K562 (cell line): Measurements from ENCODE around the gene PSAT1. TPM values are rescaled to one million over a fixed set of nuclear protein-coding genes. Genes with fewer than 3 reads are reported as not detected.
A peak's percentile ranks its signal among the peaks of the same experiment; 100 is the strongest.

Source experiments
- ILK ChIP-seq: fragments of 450-650 bp; IDR thresholded peaks from 2 replicates; pipeline ENCODE4 v1.6.1; 2016; ENCODE audit warnings: missing genetic modification characterization, low read depth, mild to moderate bottlenecking, missing compliant biosample characterization, moderate library complexity, borderline replicate concordance
- JUND ChIP-seq, 2 experiments: IDR thresholded peaks; 2 replicates in 1 of 2; 3 replicates in 1 of 2; pipeline ENCODE4 v1.6.1; 2011; ENCODE audit warnings: borderline replicate concordance in 2 of 2, low read depth in 2 of 2, low read length in 2 of 2, improper control_type of control experiment in 1 of 2, missing biosample characterization in 1 of 2, missing genetic modification characterization in 1 of 2, missing genetic modification reagents in 1 of 2
- MGA ChIP-seq: fragments of 450-650 bp; IDR thresholded peaks from 2 replicates; pipeline ENCODE4 v1.6.1; 2016; ENCODE audit warnings: mild to moderate bottlenecking, moderate library complexity
- SAP30 ChIP-seq: fragments of 200-600 bp; sonication (generic); IDR thresholded peaks from 2 replicates; pipeline ENCODE4 v1.6.1; 2012; ENCODE audit warnings: borderline replicate concordance, low read depth, mild to moderate bottlenecking, moderate library complexity, low read length, control low read depth, inconsistent platforms; ENCODE audit not compliant: insufficient read depth, poor library complexity, severe bottlenecking
- ZMIZ1 ChIP-seq, 2 experiments: fragments of 150-350 bp in 1 of 2; IDR thresholded peaks; 2 replicates each; pipeline ENCODE4 v1.6.1; 2012 to 2016; ENCODE audit warnings: low read depth in 2 of 2, low read length in 2 of 2, mild to moderate bottlenecking in 1 of 2, moderate library complexity in 1 of 2
- polyA plus RNA-seq, 8 experiments: library from polyadenylated mRNA; depleted of rRNA in 4 of 8; stranded (reverse) in 5 of 8; unstranded in 3 of 8; fragments of >200 nt; fragmentation: Nextera tagmentation in 2 of 8; fragmentation: Illumina TruSeq in 1 of 8; extraction: Ambion mirVana in 2 of 8; extraction: Trizol in 1 of 8; gene quantifications; 2 replicates each; pipeline versions ENCODE4 v1.2.1 to v1.2.3, GENCODE V29; 2011 to 2014; ENCODE audit warnings: inconsistent platforms in 1 of 8, missing spikeins in 1 of 8
- total RNA-seq, 7 experiments: library from RNA; depleted of rRNA in 6 of 7; stranded (reverse); fragments of >200 nt in 6 of 7; fragmentation: Illumina TruSeq in 2 of 7; extraction: Trizol in 2 of 7; gene quantifications; 2 replicates each; pipeline versions ENCODE4 v1.2.1 to v1.2.3, GENCODE V29; 2011 to 2021; ENCODE audit warnings: low replicate concordance in 1 of 7

The PSAT1 gene
- total and polyA plus RNA-seq, 9 of the 15 experiments (the other 6 are each of a cell fraction or from before 2014, with no cell fraction given), result 29.7 to 151 (median 98.3) TPM

GRCh38 chr9:78296893-78297671 lies at the start of gene PSAT1 (continued):
- TF ChIP-seq ZMIZ1 (IDR thresholded peaks at IDR 0.05; ENCODE audit: low read depth in 2 of 2, low read length in 2 of 2) (0 out of 4 replicates have a peak, but pooled peaks of 1 of the 2 experiments have one; percentile 52), JUND (IDR thresholded peaks at IDR 0.05; ENCODE audit: borderline replicate concordance, low read depth, low read length) (peak; percentile 48; the same call in 1 of the 2 replicates), JUND (tag; IDR thresholded peaks at IDR 0.05; ENCODE audit: borderline replicate concordance, low read depth, low read length) (peak; percentile 21; the same call in 1 of the 3 replicates), ILK (tag) (no peak), SAP30 (peak; percentile 34), MGA (peak; percentile 84; the same call in 1 of the 2 replicates)
